HCT116 (cell line): ENCODE measurements around the gene FAM221B. TPM values are rescaled to one million over a fixed set of nuclear protein-coding genes. Genes with fewer than 3 reads are reported as not detected.

Source experiments
- ATAC-seq: fragments of 200-7000 bp; cut with Tn5 transposase; 2 replicates; pipeline ENCODE4 v1.9.1; 2020; ENCODE audit warnings: mild to moderate bottlenecking, moderate library complexity
- BruUV-seq: library from RNA; stranded (reverse); fragments of 400-500 nt; replicated peaks from 2 replicates; lab custom pipeline; 2021; lab: Mats Ljungman, UMichigan
- CTCF ChIA-PET: fragments of 300-600 bp; sonication (Branson Sonifier 250); formaldehyde crosslinking; loops from one replicate; lab custom pipeline; 2021; ENCODE audit warnings: antibody characterized with exemption; lab: Charles Lee
- POLR2A ChIA-PET: fragments of 300-600, 350-600 bp; sonication (Branson Sonifier 250); formaldehyde crosslinking; loops from one replicate; lab custom pipeline; 2021; ENCODE audit warnings: antibody characterized with exemption; lab: Charles Lee
- RAD21 ChIA-PET, 2 experiments: fragments of 300-600 bp; sonication (Branson Sonifier 250); formaldehyde crosslinking; loops; one replicate each; lab custom pipeline; 2023; ENCODE audit warnings: low total read pairs in 2 of 2; ENCODE audit not compliant: uncharacterized antibody in 2 of 2, unreplicated experiment in 2 of 2, low non-redundant PET in 1 of 2; lab: Charles Lee
- DNase-seq: peaks from one replicate; pipeline ENCODE4 v3.0.0-alpha.2; 2010; ENCODE audit warnings: low read depth, low spot score
- H2AFZ ChIP-seq: fragments of 200-600 bp; shearing (Covaris generic), sonication (generic); 2 replicates; pipeline ENCODE4 v1.6.1; 2017; ENCODE audit warnings: low read depth, mixed run types, mixed read lengths, antibody characterized with exemption, low read length; ENCODE audit not compliant: poor library complexity, severe bottlenecking
- H3K27ac ChIP-seq: 2 replicates; pipeline ENCODE4 v1.5.1; 2012; ENCODE audit warnings: low read depth, low read length
- H3K27me3 ChIP-seq: fragments of 200-600 bp; sonication (generic); 2 replicates; pipeline ENCODE4 v1.6.1; 2016; ENCODE audit warnings: mixed run types, low read length, mixed read lengths; ENCODE audit not compliant: insufficient read depth
- H3K36me3 ChIP-seq, 2 experiments: fragments of 200-500 bp in 1 of 2; fragments of 200-600 bp in 1 of 2; sonication (Bioruptor generic) in 1 of 2; sonication (generic) in 1 of 2; 2 replicates each; pipeline versions ENCODE4 v1.5.1 to v1.6.1; 2014 to 2016; ENCODE audit warnings: low read length in 2 of 2, inconsistent platforms in 1 of 2, mixed read lengths in 1 of 2, mixed run types in 1 of 2; ENCODE audit not compliant: insufficient read depth in 2 of 2, control insufficient read depth in 1 of 2
- H3K4me1 ChIP-seq, 2 experiments: fragments of 200-600 bp in 1 of 2; sonication (generic) in 1 of 2; 2 replicates each; pipeline versions ENCODE4 v1.5.1 to v1.6.1; 2012 to 2017; ENCODE audit warnings: low read length in 2 of 2, inconsistent platforms in 1 of 2, mild to moderate bottlenecking in 1 of 2, mixed read lengths in 1 of 2, mixed run types in 1 of 2, moderate library complexity in 1 of 2; ENCODE audit not compliant: insufficient read depth in 2 of 2, control insufficient read depth in 1 of 2
- H3K4me2 ChIP-seq: fragments of 200-600 bp; sonication (generic); 2 replicates; pipeline ENCODE4 v1.6.1; 2017; ENCODE audit warnings: mixed run types, low read length, mixed read lengths
- H3K4me3 ChIP-seq, 2 experiments: fragments of 200-600 bp in 1 of 2; sonication (generic) in 1 of 2; replicated peaks in 1 of 2; 2 replicates each; pipeline ENCODE4 v1.5.1; 2011 to 2016; ENCODE audit warnings: low read length in 2 of 2, control low read depth in 1 of 2, low read depth in 1 of 2, mild to moderate bottlenecking in 1 of 2, mixed read lengths in 1 of 2, mixed run types in 1 of 2
- H3K79me2 ChIP-seq: fragments of 200-600 bp; sonication (generic); 2 replicates; pipeline ENCODE4 v1.6.1; 2017; ENCODE audit warnings: mild to moderate bottlenecking, mixed run types, low read length, moderate library complexity, mixed read lengths; ENCODE audit not compliant: insufficient read depth
- H3K9ac ChIP-seq: fragments of 200-600 bp; sonication (generic); 2 replicates; pipeline ENCODE4 v1.6.1; 2016; ENCODE audit warnings: low read length, mixed read lengths
- H3K9me2 ChIP-seq: fragments of 200-600 bp; sonication (generic), shearing (Covaris generic); 2 replicates; pipeline ENCODE4 v1.6.1; 2017; ENCODE audit warnings: mixed run types, mild to moderate bottlenecking, moderate library complexity; ENCODE audit not compliant: insufficient read depth
- H3K9me3 ChIP-seq, 2 experiments: fragments of 200-500 bp in 1 of 2; fragments of 200-600 bp in 1 of 2; sonication (Bioruptor generic) in 1 of 2; sonication (generic) in 1 of 2; 2 replicates each; pipeline ENCODE4 v1.6.1; 2014 to 2017; ENCODE audit warnings: low read length in 2 of 2, mixed read lengths in 2 of 2, inconsistent platforms in 1 of 2, low read depth in 1 of 2, mild to moderate bottlenecking in 1 of 2, mixed run types in 1 of 2, moderate library complexity in 1 of 2; ENCODE audit not compliant: control insufficient read depth in 1 of 2, insufficient read depth in 1 of 2
- H4K20me1 ChIP-seq: fragments of 200-600 bp; sonication (generic), shearing (Covaris generic); 2 replicates; pipeline ENCODE4 v1.6.1; 2017; ENCODE audit warnings: mixed run types, mild to moderate bottlenecking, moderate library complexity; ENCODE audit not compliant: insufficient read depth
- CEBPB ChIP-seq: IDR thresholded peaks from 2 replicates; pipeline ENCODE4 v1.6.1; 2012; ENCODE audit warnings: low read depth
- EGR1 ChIP-seq: IDR thresholded peaks from 2 replicates; pipeline ENCODE4 v1.6.1; 2012; ENCODE audit warnings: low read depth
- ELF1 ChIP-seq: IDR thresholded peaks from 2 replicates; pipeline ENCODE4 v1.6.1; 2012; ENCODE audit warnings: low read depth, borderline replicate concordance
- EZH2 ChIP-seq: fragments of 200-600 bp; sonication (generic); IDR thresholded peaks from 2 replicates; pipeline ENCODE4 v1.6.1; 2017; ENCODE audit warnings: antibody characterized with exemption, mixed run types
- EZH2phosphoT487 ChIP-seq: fragments of 200-600 bp; IDR thresholded peaks from 2 replicates; pipeline ENCODE4 v1.6.1; 2018; ENCODE audit warnings: antibody characterized with exemption, borderline replicate concordance
- FOSL1 ChIP-seq: IDR thresholded peaks from 2 replicates; pipeline ENCODE4 v1.6.1; 2012; ENCODE audit warnings: low read depth
- POLR2A ChIP-seq: IDR thresholded peaks from 2 replicates; pipeline ENCODE4 v1.7.0; 2011; ENCODE audit warnings: borderline replicate concordance; ENCODE audit not compliant: insufficient read depth, insufficient read length; ENCODE audit errors: extremely low read depth
- POLR2AphosphoS5 ChIP-seq: IDR thresholded peaks from 2 replicates; pipeline ENCODE4 v1.6.1; 2011; ENCODE audit warnings: mild to moderate bottlenecking, low read depth, low read length, moderate library complexity
- RAD21 ChIP-seq: IDR thresholded peaks from 2 replicates; pipeline ENCODE4 v1.6.1; 2012; ENCODE audit warnings: low read depth, mild to moderate bottlenecking
- SIN3A ChIP-seq: IDR thresholded peaks from 2 replicates; pipeline ENCODE4 v1.6.1; 2012; ENCODE audit warnings: low read depth
- SP1 ChIP-seq: IDR thresholded peaks from 2 replicates; pipeline ENCODE4 v1.6.1; 2012; ENCODE audit warnings: low read depth
- SRF ChIP-seq: IDR thresholded peaks from 2 replicates; pipeline ENCODE4 v1.6.1; 2012; ENCODE audit warnings: low read depth
- YY1 ChIP-seq: IDR thresholded peaks from 2 replicates; pipeline ENCODE4 v1.6.1; 2011; ENCODE audit warnings: low read length, low read depth, moderate library complexity, mild to moderate bottlenecking; ENCODE audit not compliant: insufficient replicate concordance; ENCODE audit errors: extremely low read depth
- ZFX ChIP-seq: fragments of 450-650 bp; IDR thresholded peaks from 2 replicates; pipeline ENCODE4 v1.6.1; 2017
- ZNF274 ChIP-seq: fragments of 200-500 bp; sonication (Bioruptor generic); IDR thresholded peaks from 2 replicates; pipeline ENCODE4 v1.6.1; 2014; ENCODE audit warnings: mild to moderate bottlenecking, low read depth, low read length, inconsistent platforms
- intact Hi-C: fragments of 100-400 bp; cut with micrococcal nuclease; formaldehyde crosslinking; loops from 2 replicates; pipeline ENCODE4 v1.10.0; 2022
- total RNA-seq: library from RNA; stranded (reverse); gene quantifications from one replicate; pipeline ENCODE4 v1.2.1, GENCODE V29; 2021; ENCODE audit not compliant: unreplicated experiment
- TF ChIP-seq, protein P1 (sequence below), 3 experiments: fragments of 200-600 bp in 1 of 3; sonication (generic) in 1 of 3; IDR thresholded peaks in 2 of 3; conservative IDR thresholded peaks in 1 of 3; 2 replicates each; pipeline ENCODE4 v1.5.1; 2012 to 2017; ENCODE audit warnings: low read depth in 2 of 3, low read length in 2 of 3, antibody characterized with exemption in 1 of 3, borderline replicate concordance in 1 of 3, control low read depth in 1 of 3, mild to moderate bottlenecking in 1 of 3, mixed read lengths in 1 of 3, mixed run types in 1 of 3, moderate library complexity in 1 of 3; ENCODE audit not compliant: insufficient read depth in 1 of 3
- TF ChIP-seq, protein P2 (sequence below): IDR thresholded peaks from 2 replicates; pipeline ENCODE4 v1.6.1; 2011; ENCODE audit warnings: mild to moderate bottlenecking, low read length, moderate library complexity; ENCODE audit not compliant: insufficient replicate concordance; ENCODE audit errors: extremely low read depth
- TF ChIP-seq, protein P3 (sequence below): IDR thresholded peaks from 2 replicates; pipeline ENCODE4 v1.6.1; 2012
- TF ChIP-seq, protein P4 (sequence below): IDR thresholded peaks from 2 replicates; pipeline ENCODE4 v1.6.1; 2012

FAM221B gene
- total RNA-seq, 1 experiment from 2014 or later = not detected

DNA sequence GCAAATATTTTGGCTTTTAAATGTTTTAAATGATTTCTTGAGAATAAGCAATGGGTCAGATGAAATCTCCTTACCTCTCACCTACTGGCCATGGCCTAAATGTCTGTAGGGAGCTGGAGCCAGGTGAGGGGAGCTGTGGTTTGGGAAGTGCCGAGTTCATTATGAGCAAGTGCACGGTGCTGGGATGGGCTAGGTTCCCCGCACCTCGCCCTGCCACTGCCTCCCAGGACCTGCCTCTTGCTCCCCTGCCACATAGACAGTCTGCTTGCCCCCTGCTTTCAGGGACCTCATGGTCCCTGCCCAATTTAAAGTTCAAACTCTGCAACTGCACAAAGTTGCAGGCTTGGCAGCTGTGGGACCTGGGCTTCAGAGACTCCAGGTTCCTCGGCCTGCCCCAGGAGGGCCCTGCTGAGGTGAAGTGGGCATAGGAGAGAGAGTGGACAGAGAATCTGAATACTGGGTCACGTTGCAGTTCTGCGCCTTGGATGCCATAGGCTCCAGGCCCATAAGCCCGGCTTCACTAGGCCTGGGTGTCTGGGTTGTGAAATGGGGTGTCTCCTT, 36.2 kb upstream of the FAM221B start:
- no TSS peak for BruUV-seq
- no peak overlapping the region for H2AFZ ChIP-seq
- H3K4me3 ChIP-seq = no peak overlapping the region
- no peak overlapping the region for H3K27ac ChIP-seq
- peaks cover 3% of the 10 kb centered on the region; the same call in 1 of the 2 replicates for H3K27me3 ChIP-seq
- no peak overlapping the region for H3K4me2 ChIP-seq
- H3K9me3 ChIP-seq = no peaks in the 10 kb centered on the region
- ChIA-PET CTCF (no interaction called here), RAD21 (no interaction called here), POLR2A (no interaction called here)
- H3K9ac ChIP-seq = no peak overlapping the region
- no peaks in the 10 kb centered on the region for H3K79me2 ChIP-seq
- H3K36me3 ChIP-seq = no peaks in the 10 kb centered on the region
- no peak for ATAC-seq
- no peaks in the 10 kb centered on the region for H4K20me1 ChIP-seq
- no peaks in the 10 kb centered on the region for H3K4me1 ChIP-seq
- TF ChIP-seq CEBPB (no peak), POLR2A (no peak), ELF1 (no peak), YY1 (no peak), ZNF274 (no peak), RAD21 (no peak), EZH2 (no peak), SP1 (no peak), FOSL1 (no peak), SRF (no peak), EGR1 (no peak), ZFX (no peak), SIN3A (no peak), EZH2phosphoT487 (no peak), POLR2AphosphoS5 (no peak)
- TF ChIP-seq, protein P1, sequence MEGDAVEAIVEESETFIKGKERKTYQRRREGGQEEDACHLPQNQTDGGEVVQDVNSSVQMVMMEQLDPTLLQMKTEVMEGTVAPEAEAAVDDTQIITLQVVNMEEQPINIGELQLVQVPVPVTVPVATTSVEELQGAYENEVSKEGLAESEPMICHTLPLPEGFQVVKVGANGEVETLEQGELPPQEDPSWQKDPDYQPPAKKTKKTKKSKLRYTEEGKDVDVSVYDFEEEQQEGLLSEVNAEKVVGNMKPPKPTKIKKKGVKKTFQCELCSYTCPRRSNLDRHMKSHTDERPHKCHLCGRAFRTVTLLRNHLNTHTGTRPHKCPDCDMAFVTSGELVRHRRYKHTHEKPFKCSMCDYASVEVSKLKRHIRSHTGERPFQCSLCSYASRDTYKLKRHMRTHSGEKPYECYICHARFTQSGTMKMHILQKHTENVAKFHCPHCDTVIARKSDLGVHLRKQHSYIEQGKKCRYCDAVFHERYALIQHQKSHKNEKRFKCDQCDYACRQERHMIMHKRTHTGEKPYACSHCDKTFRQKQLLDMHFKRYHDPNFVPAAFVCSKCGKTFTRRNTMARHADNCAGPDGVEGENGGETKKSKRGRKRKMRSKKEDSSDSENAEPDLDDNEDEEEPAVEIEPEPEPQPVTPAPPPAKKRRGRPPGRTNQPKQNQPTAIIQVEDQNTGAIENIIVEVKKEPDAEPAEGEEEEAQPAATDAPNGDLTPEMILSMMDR (IDR thresholded peaks at IDR 0.05 in 2 of 3, conservative IDR thresholded peaks at IDR 0.05 in 1 of 3; ENCODE audit: borderline replicate concordance in 1 of 3, insufficient read depth in 1 of 3, low read depth in 2 of 3, low read length in 2 of 3) = no peak
- TF ChIP-seq, protein P2, sequence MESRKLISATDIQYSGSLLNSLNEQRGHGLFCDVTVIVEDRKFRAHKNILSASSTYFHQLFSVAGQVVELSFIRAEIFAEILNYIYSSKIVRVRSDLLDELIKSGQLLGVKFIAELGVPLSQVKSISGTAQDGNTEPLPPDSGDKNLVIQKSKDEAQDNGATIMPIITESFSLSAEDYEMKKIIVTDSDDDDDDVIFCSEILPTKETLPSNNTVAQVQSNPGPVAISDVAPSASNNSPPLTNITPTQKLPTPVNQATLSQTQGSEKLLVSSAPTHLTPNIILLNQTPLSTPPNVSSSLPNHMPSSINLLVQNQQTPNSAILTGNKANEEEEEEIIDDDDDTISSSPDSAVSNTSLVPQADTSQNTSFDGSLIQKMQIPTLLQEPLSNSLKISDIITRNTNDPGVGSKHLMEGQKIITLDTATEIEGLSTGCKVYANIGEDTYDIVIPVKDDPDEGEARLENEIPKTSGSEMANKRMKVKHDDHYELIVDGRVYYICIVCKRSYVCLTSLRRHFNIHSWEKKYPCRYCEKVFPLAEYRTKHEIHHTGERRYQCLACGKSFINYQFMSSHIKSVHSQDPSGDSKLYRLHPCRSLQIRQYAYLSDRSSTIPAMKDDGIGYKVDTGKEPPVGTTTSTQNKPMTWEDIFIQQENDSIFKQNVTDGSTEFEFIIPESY = no peak
- TF ChIP-seq, protein P3, sequence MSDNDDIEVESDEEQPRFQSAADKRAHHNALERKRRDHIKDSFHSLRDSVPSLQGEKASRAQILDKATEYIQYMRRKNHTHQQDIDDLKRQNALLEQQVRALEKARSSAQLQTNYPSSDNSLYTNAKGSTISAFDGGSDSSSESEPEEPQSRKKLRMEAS = no peak
- TF ChIP-seq, protein P4, sequence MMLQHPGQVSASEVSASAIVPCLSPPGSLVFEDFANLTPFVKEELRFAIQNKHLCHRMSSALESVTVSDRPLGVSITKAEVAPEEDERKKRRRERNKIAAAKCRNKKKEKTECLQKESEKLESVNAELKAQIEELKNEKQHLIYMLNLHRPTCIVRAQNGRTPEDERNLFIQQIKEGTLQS = no peak
- DNase-seq = no peak
- no peaks in the 10 kb centered on the region for H3K9me2 ChIP-seq
- intact Hi-C loops = no loop called here
